IMR-90 (cell line): ENCODE data around the gene UNC79. TPM values are rescaled to one million over a fixed set of nuclear protein-coding genes. Genes with fewer than 3 reads are reported as not detected.

Source experiments
- ATAC-seq: fragments of 200-7000 bp; cut with Tn5 transposase; 2 replicates; pipeline ENCODE4 v1.9.1; 2020; ENCODE audit warnings: low read depth, mild to moderate bottlenecking, moderate library complexity
- BruUV-seq: library from RNA; stranded (reverse); fragments of 400-500 nt; replicated peaks from 2 replicates; lab custom pipeline; 2021; lab: Mats Ljungman, UMichigan
- CTCF ChIA-PET: fragments of 300-600 bp; formaldehyde crosslinking; extraction: SDS; loops from one replicate; lab custom pipeline; 2021; ENCODE audit warnings: antibody characterized with exemption; lab: Yijun Ruan, JAX
- POLR2A ChIA-PET: fragments of 300-600 bp; sonication (Branson Sonifier 250); formaldehyde crosslinking; loops from one replicate; lab custom pipeline; 2022; ENCODE audit warnings: antibody characterized with exemption; ENCODE audit not compliant: unreplicated experiment; lab: Charles Lee
- DNase-seq: peaks from one replicate; pipeline ENCODE4 v3.0.0; 2013
- H2AFZ ChIP-seq: replicated peaks from 2 replicates; pipeline ENCODE3; 2013; ENCODE audit warnings: low read length, mild to moderate bottlenecking; ENCODE audit not compliant: poor library complexity
- H2AK5ac ChIP-seq: 2 replicates; pipeline ENCODE4 v1.6.1; 2013; ENCODE audit warnings: low read depth, low read length, inconsistent platforms
- H2AK9ac ChIP-seq: replicated peaks from 2 replicates; pipeline ENCODE3; 2013; ENCODE audit warnings: mild to moderate bottlenecking, low read depth, low read length, moderate library complexity; ENCODE audit not compliant: poor library complexity
- H2BK120ac ChIP-seq: 2 replicates; pipeline ENCODE4 v1.6.1; 2013; ENCODE audit warnings: low read depth, low read length, inconsistent platforms
- H2BK15ac ChIP-seq: 3 replicates; pipeline ENCODE4 v1.6.1; 2013; ENCODE audit warnings: low read depth, low read length, inconsistent platforms
- H2BK20ac ChIP-seq: 2 replicates; pipeline ENCODE4 v1.6.1; 2013; ENCODE audit warnings: low read depth, mild to moderate bottlenecking, inconsistent platforms, low read length, moderate library complexity
- H2BK5ac ChIP-seq: 2 replicates; pipeline ENCODE4 v1.6.1; 2013; ENCODE audit warnings: mild to moderate bottlenecking, low read depth, low read length, inconsistent platforms; ENCODE audit not compliant: poor library complexity, severe bottlenecking
- H3K14ac ChIP-seq: replicated peaks from 2 replicates; pipeline ENCODE4 v1.6.1; 2013; ENCODE audit warnings: low read depth, low read length, inconsistent platforms
- H3K18ac ChIP-seq: 2 replicates; pipeline ENCODE4 v1.6.1; 2013; ENCODE audit warnings: low read depth, low read length, control low read depth
- H3K23ac ChIP-seq: 2 replicates; pipeline ENCODE4 v1.6.1; 2013; ENCODE audit warnings: low read depth, low read length, inconsistent platforms
- H3K27ac ChIP-seq: 2 replicates; pipeline ENCODE4 v1.5.1; 2013; ENCODE audit warnings: mild to moderate bottlenecking, control low read depth, low read length; ENCODE audit not compliant: insufficient read depth
- H3K27me3 ChIP-seq: 2 replicates; pipeline ENCODE4 v1.6.1; 2013; ENCODE audit warnings: low read length; ENCODE audit not compliant: control insufficient read depth, insufficient read depth
- H3K36me3 ChIP-seq: 2 replicates; pipeline ENCODE4 v1.6.1; 2013; ENCODE audit warnings: low read length, mixed read lengths; ENCODE audit not compliant: control insufficient read depth, insufficient read depth
- H3K4ac ChIP-seq: 2 replicates; pipeline ENCODE4 v1.6.1; 2013; ENCODE audit warnings: low read depth, low read length, inconsistent platforms
- H3K4me1 ChIP-seq: 2 replicates; pipeline ENCODE4 v1.6.1; 2013; ENCODE audit warnings: low read length, mixed read lengths; ENCODE audit not compliant: control insufficient read depth, insufficient read depth
- H3K4me2 ChIP-seq: 2 replicates; pipeline ENCODE4 v1.6.1; 2013; ENCODE audit warnings: low read depth, mild to moderate bottlenecking, control low read depth, low read length, moderate library complexity
- H3K4me3 ChIP-seq: 2 replicates; pipeline ENCODE4 v1.5.1; 2013; ENCODE audit warnings: low read depth, mild to moderate bottlenecking, control low read depth, low read length, moderate library complexity; ENCODE audit not compliant: insufficient read depth
- H3K56ac ChIP-seq: 2 replicates; pipeline ENCODE4 v1.6.1; 2013; ENCODE audit warnings: low read length, inconsistent platforms; ENCODE audit not compliant: insufficient read depth; ENCODE audit errors: extremely low read depth
- H3K79me1 ChIP-seq, 2 experiments: 2 replicates each; pipeline ENCODE4 v1.6.1; 2013; ENCODE audit warnings: low read length in 2 of 2, inconsistent platforms in 1 of 2, low read depth in 1 of 2
- H3K9ac ChIP-seq: 2 replicates; pipeline ENCODE4 v1.6.1; 2013; ENCODE audit warnings: low read depth, low read length, control low read depth
- H3K9me1 ChIP-seq: 2 replicates; pipeline ENCODE4 v1.6.1; 2013; ENCODE audit warnings: low read length, inconsistent platforms; ENCODE audit not compliant: insufficient read depth
- H3K9me3 ChIP-seq: 2 replicates; pipeline ENCODE4 v1.6.1; 2013; ENCODE audit warnings: low read length; ENCODE audit not compliant: control insufficient read depth, insufficient read depth
- H4K20me1 ChIP-seq: 2 replicates; pipeline ENCODE4 v1.6.1; 2013; ENCODE audit warnings: low read length, inconsistent platforms; ENCODE audit not compliant: insufficient read depth
- H4K5ac ChIP-seq: 2 replicates; pipeline ENCODE4 v1.6.1; 2013; ENCODE audit warnings: mild to moderate bottlenecking, low read depth, low read length, control low read depth
- H4K8ac ChIP-seq, 2 experiments: 2 replicates each; pipeline ENCODE4 v1.6.1; 2013; ENCODE audit warnings: low read depth in 2 of 2, low read length in 2 of 2, control low read depth in 1 of 2, inconsistent platforms in 1 of 2
- H4K91ac ChIP-seq: 2 replicates; pipeline ENCODE4 v1.6.1; 2013; ENCODE audit warnings: low read depth, low read length, inconsistent platforms; ENCODE audit not compliant: insufficient read depth
- BHLHE40 ChIP-seq: fragments of 150-350 bp; IDR thresholded peaks from 2 replicates; pipeline ENCODE4 v1.6.1; 2016; ENCODE audit warnings: mild to moderate bottlenecking, low read depth, low read length
- CEBPB ChIP-seq: IDR thresholded peaks from 2 replicates; pipeline ENCODE4 v1.6.1; 2012; ENCODE audit warnings: low read depth, low read length, improper control_type of control experiment
- CHD1 ChIP-seq: IDR thresholded peaks from 2 replicates; pipeline ENCODE4 v1.6.1; 2012; ENCODE audit warnings: low read depth, low read length, improper control_type of control experiment
- ELK1 ChIP-seq: fragments of 150-350 bp; IDR thresholded peaks from 2 replicates; pipeline ENCODE4 v1.6.1; 2016; ENCODE audit warnings: low read depth, mild to moderate bottlenecking, low read length, moderate library complexity, borderline replicate concordance
- FOS ChIP-seq: fragments of 150-350 bp; IDR thresholded peaks from 2 replicates; pipeline ENCODE4 v1.6.1; 2016; ENCODE audit warnings: low read depth, low read length
- MAFK ChIP-seq: IDR thresholded peaks from 2 replicates; pipeline ENCODE4 v1.6.1; 2012; ENCODE audit warnings: low read depth, low read length, improper control_type of control experiment
- MAZ ChIP-seq: IDR thresholded peaks from 2 replicates; pipeline ENCODE4 v1.6.1; 2012; ENCODE audit warnings: low read depth, mild to moderate bottlenecking, low read length, improper control_type of control experiment, moderate library complexity, borderline replicate concordance
- MXI1 ChIP-seq: IDR thresholded peaks from 2 replicates; pipeline ENCODE4 v1.6.1; 2012; ENCODE audit warnings: low read depth, mild to moderate bottlenecking, low read length, moderate library complexity, borderline replicate concordance
- NFE2L2 ChIP-seq: fragments of 150-350 bp; IDR thresholded peaks from 2 replicates; pipeline ENCODE4 v1.6.1; 2016; ENCODE audit warnings: low read depth, mild to moderate bottlenecking, low read length
- POLR2A ChIP-seq: IDR thresholded peaks from 2 replicates; pipeline ENCODE4 v1.6.1; 2012; ENCODE audit warnings: mild to moderate bottlenecking, low read depth, low read length
- RAD21 ChIP-seq: IDR thresholded peaks from 2 replicates; pipeline ENCODE4 v1.6.1; 2012; ENCODE audit warnings: low read length, improper control_type of control experiment
- RCOR1 ChIP-seq: IDR thresholded peaks from 2 replicates; pipeline ENCODE4 v1.6.1; 2012; ENCODE audit warnings: mild to moderate bottlenecking, low read length, improper control_type of control experiment; ENCODE audit not compliant: insufficient replicate concordance
- RFX5 ChIP-seq: IDR thresholded peaks from 2 replicates; pipeline ENCODE4 v1.8.0; 2012; ENCODE audit warnings: low read depth, mild to moderate bottlenecking, low read length, moderate library complexity
- SMC3 ChIP-seq: fragments of 150-350 bp; IDR thresholded peaks from 2 replicates; pipeline ENCODE4 v1.6.1; 2016; ENCODE audit warnings: low read depth, mild to moderate bottlenecking, antibody characterized with exemption, low read length, moderate library complexity
- WGBS, 2 experiments: methylation state at CpG; one replicate each; pipeline versions ENCODE4 v1.1.5 to v1.1.7; 2013; ENCODE audit warnings: missing lambda C conversion rate in 2 of 2; ENCODE audit not compliant: insufficient read length in 1 of 2; ENCODE audit errors: extremely low coverage in 2 of 2; 5-methylcytosine and 5-hydroxymethylcytosine counted together
- dilution Hi-C: fragments of 300-500 bp; cut with HindIII; formaldehyde crosslinking; loops from one replicate; pipeline ENCODE4 v1.14.3; 2018; ENCODE audit warnings: low sequenced_read_pairs; ENCODE audit not compliant: unreplicated experiment
- in situ Hi-C: fragments of 300-500 bp; cut with MboI; formaldehyde crosslinking; loops from 3 replicates; pipeline ENCODE4 v1.14.3; 2019; ENCODE audit warnings: low sequenced_read_pairs, inconsistent platforms, mixed read lengths
- intact Hi-C: fragments of 100-400 bp; cut with micrococcal nuclease; formaldehyde crosslinking; loops from 2 replicates; pipeline ENCODE4 v1.10.0; 2022
- polyA plus RNA-seq, 3 experiments: library from polyadenylated mRNA; depleted of rRNA; stranded (reverse); fragments of >200 nt; gene quantifications; 2 replicates each; pipeline ENCODE4 v1.2.3, GENCODE V29; 2012; ENCODE audit warnings: low replicate concordance in 1 of 3
- total RNA-seq: library from RNA; depleted of rRNA; stranded (reverse); fragments of >200 nt; gene quantifications from 2 replicates; pipeline ENCODE4 v1.2.3, GENCODE V29; 2012
- TF ChIP-seq, protein P1 (sequence below): fragments of 150-350 bp; IDR thresholded peaks from 2 replicates; pipeline ENCODE4 v1.6.1; 2017; ENCODE audit warnings: mild to moderate bottlenecking, antibody characterized with exemption, low read length, low read depth
- TF ChIP-seq, protein P2 (sequence below): conservative IDR thresholded peaks from 2 replicates; pipeline ENCODE4 v1.5.1; 2012; ENCODE audit warnings: mild to moderate bottlenecking, low read depth, low read length, improper control_type of control experiment

The UNC79 gene
- total and polyA plus RNA-seq, 2 of the 4 experiments (the other 2 are of a cell fraction), result under 0.01 TPM

- Histone ChIP-seq H4K8ac (no peak overlapping the region), H2AK9ac (no peak overlapping the region), H4K91ac (no peak overlapping the region), H3K4me2 (no peak overlapping the region), H3K27me3 (no peaks in the 10 kb centered on the region), H2BK20ac (no peak overlapping the region), H3K14ac (no peak overlapping the region), H4K20me1 (no peaks in the 10 kb centered on the region), H3K23ac (no peak overlapping the region), H3K4me3 (no peak overlapping the region), H2AFZ (no peak overlapping the region), H3K18ac (no peak overlapping the region), H3K27ac (no peak overlapping the region), H2AK5ac (no peak overlapping the region), H3K79me1 (no peaks in the 10 kb centered on the region), H3K9ac (no peak overlapping the region), H4K5ac (no peak overlapping the region), H3K4me1 (no peaks in the 10 kb centered on the region), H2BK120ac (no peak overlapping the region), H3K4ac (no peak overlapping the region), H3K9me1 (no peaks in the 10 kb centered on the region), H3K56ac (no peak overlapping the region), H3K9me3 (no peaks in the 10 kb centered on the region; the same call in 1 of the 2 replicates), H3K36me3 (no peaks in the 10 kb centered on the region), H2BK5ac (no peak overlapping the region), H2BK15ac (no peak overlapping the region)
- dilution Hi-C loops (no loop called here), intact Hi-C loops (no loop called here), in situ Hi-C loops (no loop called here)
- no peak for DNase-seq
- ChIA-PET POLR2A (no interaction called here), CTCF (interaction anchor here (1.0 kb wide), 1 partner anchor 274 kb away, joined by 3 read pairs; no protein-coding TSS in a partner anchor)
- no peak for ATAC-seq
- BruUV-seq, result no TSS peak
- TF ChIP-seq, protein P1, sequence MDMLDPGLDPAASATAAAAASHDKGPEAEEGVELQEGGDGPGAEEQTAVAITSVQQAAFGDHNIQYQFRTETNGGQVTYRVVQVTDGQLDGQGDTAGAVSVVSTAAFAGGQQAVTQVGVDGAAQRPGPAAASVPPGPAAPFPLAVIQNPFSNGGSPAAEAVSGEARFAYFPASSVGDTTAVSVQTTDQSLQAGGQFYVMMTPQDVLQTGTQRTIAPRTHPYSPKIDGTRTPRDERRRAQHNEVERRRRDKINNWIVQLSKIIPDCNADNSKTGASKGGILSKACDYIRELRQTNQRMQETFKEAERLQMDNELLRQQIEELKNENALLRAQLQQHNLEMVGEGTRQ, result no peak
- TF ChIP-seq MXI1 (no peak), SMC3 (no peak), RAD21 (no peak), ELK1 (no peak), CHD1 (no peak), CEBPB (no peak), POLR2A (no peak), NFE2L2 (peak; percentile 57), FOS (no peak), MAFK (peak; percentile 42; the same call in 1 of the 2 replicates), MAZ (no peak), RCOR1 (no peak), BHLHE40 (no peak), RFX5 (no peak)
- TF ChIP-seq, protein P2, sequence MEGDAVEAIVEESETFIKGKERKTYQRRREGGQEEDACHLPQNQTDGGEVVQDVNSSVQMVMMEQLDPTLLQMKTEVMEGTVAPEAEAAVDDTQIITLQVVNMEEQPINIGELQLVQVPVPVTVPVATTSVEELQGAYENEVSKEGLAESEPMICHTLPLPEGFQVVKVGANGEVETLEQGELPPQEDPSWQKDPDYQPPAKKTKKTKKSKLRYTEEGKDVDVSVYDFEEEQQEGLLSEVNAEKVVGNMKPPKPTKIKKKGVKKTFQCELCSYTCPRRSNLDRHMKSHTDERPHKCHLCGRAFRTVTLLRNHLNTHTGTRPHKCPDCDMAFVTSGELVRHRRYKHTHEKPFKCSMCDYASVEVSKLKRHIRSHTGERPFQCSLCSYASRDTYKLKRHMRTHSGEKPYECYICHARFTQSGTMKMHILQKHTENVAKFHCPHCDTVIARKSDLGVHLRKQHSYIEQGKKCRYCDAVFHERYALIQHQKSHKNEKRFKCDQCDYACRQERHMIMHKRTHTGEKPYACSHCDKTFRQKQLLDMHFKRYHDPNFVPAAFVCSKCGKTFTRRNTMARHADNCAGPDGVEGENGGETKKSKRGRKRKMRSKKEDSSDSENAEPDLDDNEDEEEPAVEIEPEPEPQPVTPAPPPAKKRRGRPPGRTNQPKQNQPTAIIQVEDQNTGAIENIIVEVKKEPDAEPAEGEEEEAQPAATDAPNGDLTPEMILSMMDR, result no peak
- WGBS, 2 experiments, result no CpG with 5 or more reads among the region's 2 CpGs
Observed at GRCh38 chr14:93481758-93482157, 51.0 kb downstream of the UNC79 start.
